Cardiac muscle cell (in vitro differentiated cells and primary cell): ENCODE measurements around the gene MRPS31. TPM values are rescaled to one million over a fixed set of nuclear protein-coding genes. Genes with fewer than 3 reads are reported as not detected.

Experiments used
- DNase-seq, 2 donors: peaks; one replicate each; pipeline versions ENCODE4 v3.0.0 to v3.0.0-alpha.2; 2010 to 2017; ENCODE audit warnings: low read depth in 1 of 2, low spot score in 1 of 2
- H3K27ac ChIP-seq: fragments of 200-600 bp; sonication (generic); 2 replicates; pipeline ENCODE4 v1.5.1; 2016
- H3K27me3 ChIP-seq: fragments of 200-600 bp; sonication (generic); 2 replicates; pipeline ENCODE4 v1.6.0; 2016; ENCODE audit warnings: control low read depth
- H3K36me3 ChIP-seq: fragments of 200-600 bp; sonication (generic); 2 replicates; pipeline ENCODE4 v1.5.1; 2016; ENCODE audit warnings: control low read depth
- H3K4me1 ChIP-seq: fragments of 200-600 bp; sonication (generic); 2 replicates; pipeline ENCODE4 v1.8.1; 2017; ENCODE audit warnings: low read depth, mild to moderate bottlenecking, mixed run types
- H3K4me3 ChIP-seq: fragments of 200-600 bp; sonication (generic); 2 replicates; pipeline ENCODE4 v1.5.1; 2016; ENCODE audit warnings: mild to moderate bottlenecking
- H3K9me3 ChIP-seq: fragments of 200-600 bp; sonication (generic); 2 replicates; pipeline ENCODE4 v1.5.1; 2017; ENCODE audit warnings: low read depth, mild to moderate bottlenecking, control low read depth
- polyA plus RNA-seq: library from polyadenylated mRNA; unstranded; fragments of >200 nt; fragmentation: Nextera tagmentation; extraction: Ambion mirVana; gene quantifications from 2 replicates; pipeline ENCODE4 v1.2.1, GENCODE V29; 2016
- total RNA-seq: library from RNA; depleted of rRNA; stranded (reverse); fragments of >200 nt; gene quantifications from 2 replicates; pipeline ENCODE4 v1.2.3, GENCODE V29; 2016
- TF ChIP-seq, protein P1 (sequence below): IDR thresholded peaks from 2 replicates; pipeline ENCODE4 v1.5.1; 2012; ENCODE audit warnings: low read depth, mild to moderate bottlenecking, low read length

Gene MRPS31
- 39.2 and 39.6 TPM in 2 replicates for total RNA-seq
- 36.3 and 50.1 TPM in 2 replicates for polyA plus RNA-seq

DNA sequence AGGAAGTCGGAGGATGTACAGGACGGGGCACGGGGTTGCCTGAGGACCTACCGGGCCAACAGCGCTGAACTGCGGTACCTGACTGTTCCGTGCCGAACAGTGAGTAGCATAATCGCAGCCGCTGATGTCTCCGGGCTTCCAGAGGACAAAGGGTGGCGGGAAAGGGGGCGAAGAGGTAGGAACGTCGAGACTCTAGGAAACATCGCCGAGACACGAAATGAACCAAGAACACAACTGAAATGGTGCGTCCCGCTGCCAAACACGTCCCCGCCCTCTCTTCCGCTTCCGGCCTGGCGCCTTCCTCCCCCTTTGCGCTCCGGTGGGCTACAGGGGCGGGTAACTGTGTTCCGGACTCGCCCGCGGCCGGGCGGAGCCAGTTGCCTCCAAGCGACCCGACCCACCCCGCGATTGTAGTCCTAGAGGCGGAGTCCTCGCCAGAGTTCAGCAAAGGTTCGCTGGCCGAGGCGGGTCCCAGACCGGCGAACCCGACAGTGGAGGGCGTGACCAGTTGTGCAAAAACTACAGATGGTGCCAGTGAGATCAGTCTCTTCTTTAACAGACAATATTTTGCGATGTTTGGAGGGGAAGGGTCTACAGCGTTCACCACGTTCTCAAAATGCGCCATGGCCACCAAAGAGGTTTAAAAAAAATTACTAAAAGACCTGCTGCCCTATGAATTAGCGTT is at the start of gene MRPS31:
Gene MRPS31, minus strand, starts transcription at position 257 of the 685 bp plus-strand sequence. Its CDS starts 54 bp downstream, at position 203.
- Histone ChIP-seq H3K27ac (peak within 1 kb of the TSS; percentile 90), H3K4me3 (peak within 1 kb of the TSS; percentile 88), H3K9me3 (no peaks in the 10 kb centered on the region), H3K27me3 (no peaks in the 10 kb centered on the region), H3K36me3 (no peaks in the 10 kb centered on the region), H3K4me1 (peaks cover 10% of the 10 kb centered on the region)
- DNase-seq, result peak; percentile 97 to 98
- TF ChIP-seq, protein P1, sequence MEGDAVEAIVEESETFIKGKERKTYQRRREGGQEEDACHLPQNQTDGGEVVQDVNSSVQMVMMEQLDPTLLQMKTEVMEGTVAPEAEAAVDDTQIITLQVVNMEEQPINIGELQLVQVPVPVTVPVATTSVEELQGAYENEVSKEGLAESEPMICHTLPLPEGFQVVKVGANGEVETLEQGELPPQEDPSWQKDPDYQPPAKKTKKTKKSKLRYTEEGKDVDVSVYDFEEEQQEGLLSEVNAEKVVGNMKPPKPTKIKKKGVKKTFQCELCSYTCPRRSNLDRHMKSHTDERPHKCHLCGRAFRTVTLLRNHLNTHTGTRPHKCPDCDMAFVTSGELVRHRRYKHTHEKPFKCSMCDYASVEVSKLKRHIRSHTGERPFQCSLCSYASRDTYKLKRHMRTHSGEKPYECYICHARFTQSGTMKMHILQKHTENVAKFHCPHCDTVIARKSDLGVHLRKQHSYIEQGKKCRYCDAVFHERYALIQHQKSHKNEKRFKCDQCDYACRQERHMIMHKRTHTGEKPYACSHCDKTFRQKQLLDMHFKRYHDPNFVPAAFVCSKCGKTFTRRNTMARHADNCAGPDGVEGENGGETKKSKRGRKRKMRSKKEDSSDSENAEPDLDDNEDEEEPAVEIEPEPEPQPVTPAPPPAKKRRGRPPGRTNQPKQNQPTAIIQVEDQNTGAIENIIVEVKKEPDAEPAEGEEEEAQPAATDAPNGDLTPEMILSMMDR, result no peak

DNA sequence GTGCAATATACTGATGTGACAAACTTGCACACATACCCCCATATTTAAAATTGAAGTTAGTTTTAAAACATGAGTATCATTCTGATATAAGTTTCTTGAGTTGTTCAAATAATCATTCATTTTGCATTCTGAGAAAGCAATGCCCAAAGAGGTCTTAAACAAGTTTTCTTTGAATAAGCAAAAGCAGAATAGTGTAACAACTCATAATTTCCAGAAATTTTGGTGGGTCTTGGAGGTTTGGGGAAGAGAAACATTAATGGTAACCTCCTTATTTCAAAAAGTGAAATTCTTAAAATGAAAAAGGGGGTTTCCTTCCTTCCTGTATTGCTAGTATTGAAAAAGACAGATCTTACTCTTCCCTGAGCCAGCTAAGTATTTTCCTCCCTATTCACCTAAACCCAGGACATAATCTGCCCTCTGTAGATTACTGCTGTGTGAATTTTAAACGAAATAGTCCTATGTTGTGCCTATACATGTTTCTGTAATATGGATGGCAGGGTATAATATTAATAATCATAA is 48.9 kb upstream of the MRPS31 start:
- Histone ChIP-seq H3K4me1 (no peaks in the 10 kb centered on the region), H3K9me3 (no peaks in the 10 kb centered on the region), H3K36me3 (no peaks in the 10 kb centered on the region), H3K27ac (no peak overlapping the region), H3K4me3 (no peak overlapping the region), H3K27me3 (no peaks in the 10 kb centered on the region)
- DNase-seq, result no peak
- TF ChIP-seq, protein P1, result no peak

DNA sequence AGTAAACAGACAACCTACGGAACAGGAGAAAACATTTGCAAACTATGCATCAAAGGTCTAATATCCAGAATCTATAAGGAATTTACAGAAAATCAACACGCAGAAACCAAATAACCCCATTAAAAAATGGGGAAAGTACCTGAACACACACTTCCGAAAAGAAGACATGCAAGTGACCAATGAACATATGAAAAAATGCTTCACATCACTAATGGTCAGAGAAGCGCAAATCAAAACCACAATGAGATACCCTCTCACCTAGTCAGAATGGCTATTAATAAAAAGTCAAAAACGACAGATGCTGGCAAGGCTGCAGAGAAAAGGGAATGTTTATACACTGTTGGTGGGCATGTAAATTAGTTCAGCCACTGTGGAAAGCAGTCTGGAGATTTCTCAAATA is 47.9 kb upstream of the MRPS31 start:
- H3K27ac ChIP-seq, result no peak overlapping the region
- H3K4me1 ChIP-seq, result no peaks in the 10 kb centered on the region
- no peaks in the 10 kb centered on the region for H3K9me3 ChIP-seq
- no peak for DNase-seq
- TF ChIP-seq, protein P1, result no peak
- H3K27me3 ChIP-seq, result no peaks in the 10 kb centered on the region
- no peaks in the 10 kb centered on the region for H3K36me3 ChIP-seq
- no peak overlapping the region for H3K4me3 ChIP-seq

DNA sequence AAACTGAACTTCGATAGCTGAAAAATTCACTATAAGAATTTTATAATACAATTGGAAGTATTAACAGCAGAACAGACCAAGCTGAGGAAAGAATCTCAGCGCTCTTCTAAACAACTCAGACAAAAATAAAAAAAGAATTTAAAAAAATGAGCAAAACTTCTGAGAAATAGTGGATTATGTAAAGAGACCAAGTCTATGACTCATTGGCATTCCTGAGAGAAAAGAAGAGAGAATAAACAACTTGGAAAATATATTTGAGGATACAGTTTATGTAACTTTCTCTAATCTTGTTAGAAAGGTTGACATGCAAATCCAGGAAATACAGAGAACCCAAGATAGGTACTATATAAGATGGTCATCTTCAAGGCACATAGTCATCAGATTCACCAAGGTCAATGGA is 43.8 kb upstream of the MRPS31 start:
- TF ChIP-seq, protein P1, result no peak

DNA sequence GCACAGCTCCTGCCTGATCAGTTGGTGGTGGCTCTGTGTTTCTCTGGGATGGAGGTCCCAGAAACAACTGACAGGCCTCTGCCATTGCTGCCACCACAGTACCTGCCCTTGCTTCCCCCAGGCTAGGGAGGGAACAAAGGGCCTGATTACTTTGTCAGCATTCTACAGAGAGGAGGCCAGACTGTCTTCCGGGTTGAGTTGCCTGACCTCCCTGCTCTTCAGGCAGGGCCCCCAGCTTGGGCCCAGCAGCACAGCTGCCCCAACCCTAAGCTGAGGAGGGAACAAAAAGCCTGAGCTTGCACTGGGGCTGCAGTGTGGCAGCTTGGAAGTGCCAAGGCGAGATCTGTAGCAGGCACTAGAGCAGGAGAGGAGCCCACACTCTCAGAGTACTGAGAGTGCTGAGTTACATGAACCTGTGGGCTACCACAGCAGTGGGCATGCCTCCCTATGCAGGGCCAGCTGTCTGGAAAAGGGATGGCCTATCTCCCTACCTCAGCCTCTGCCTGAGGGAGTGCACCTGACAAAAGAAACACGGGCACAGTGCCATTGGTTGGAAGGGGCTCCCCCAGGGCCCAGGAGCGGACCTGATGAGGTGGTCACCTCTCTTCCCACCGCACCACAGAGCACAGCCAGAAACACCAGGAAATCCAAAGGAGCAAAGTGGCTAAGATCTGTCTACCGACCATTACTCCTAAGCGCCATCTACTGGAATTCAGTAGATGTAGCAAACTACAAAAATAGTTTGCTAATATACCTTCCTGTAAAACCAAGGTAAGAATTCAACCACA is 42.9 kb upstream of the MRPS31 start:
- H3K27ac ChIP-seq, result no peak overlapping the region
- H3K4me3 ChIP-seq, result no peak overlapping the region
- peak; percentile 36 to 43 for DNase-seq
- no peaks in the 10 kb centered on the region for H3K9me3 ChIP-seq
- TF ChIP-seq, protein P1, result peak; percentile 61
- no peaks in the 10 kb centered on the region for H3K27me3 ChIP-seq
- no peaks in the 10 kb centered on the region for H3K4me1 ChIP-seq
- peaks cover 7% of the 10 kb centered on the region for H3K36me3 ChIP-seq

More for the DNA sequence above, 43.8 kb upstream of the MRPS31 start:
- Histone ChIP-seq H3K36me3 (no peaks in the 10 kb centered on the region), H3K4me1 (no peaks in the 10 kb centered on the region), H3K4me3 (no peak overlapping the region), H3K27me3 (no peaks in the 10 kb centered on the region), H3K27ac (no peak overlapping the region), H3K9me3 (no peaks in the 10 kb centered on the region)
- no peak for DNase-seq
